Gastroesophageal sphincter (tissue), 4 donors: ENCODE measurements around the gene ARSK. TPM values are rescaled to one million over a fixed set of nuclear protein-coding genes. Genes with fewer than 3 reads are reported as not detected.

Experiments
- ATAC-seq: fragments of 150-250 bp; one replicate; pipeline ENCODE4 v1.9.1; 2016; ENCODE audit warnings: mild to moderate bottlenecking, moderate library complexity
- H3K27ac ChIP-seq, 4 donors: fragments of 200-600 bp; sonication (generic) in 3 of 4; 1 replicate in 3 of 4; 2 replicates in 1 of 4; pipeline ENCODE4 v1.5.1; 2016 to 2019
- H3K27me3 ChIP-seq: fragments of 200-600 bp; sonication (generic); one replicate; pipeline ENCODE4 v1.5.1; 2019
- H3K36me3 ChIP-seq, 2 donors: fragments of 200-600 bp; sonication (generic); one replicate each; pipeline ENCODE4 v1.5.1; 2019; ENCODE audit warnings: control low read depth in 1 of 2
- H3K4me1 ChIP-seq, 3 donors: fragments of 200-600 bp; sonication (generic); 1 replicate in 2 of 3; 2 replicates in 1 of 3; pipeline ENCODE4 v1.5.1; 2016 to 2019; ENCODE audit warnings: control low read depth in 2 of 3
- H3K4me3 ChIP-seq, 2 donors: fragments of 200-600 bp; sonication (generic); one replicate each; pipeline ENCODE4 v1.5.1; 2019; ENCODE audit warnings: mild to moderate bottlenecking in 1 of 2, moderate library complexity in 1 of 2
- H3K9me3 ChIP-seq, 3 donors: fragments of 200-600 bp; sonication (generic); one replicate each; pipeline ENCODE4 v1.5.1; 2017 to 2019; ENCODE audit warnings: control low read depth in 2 of 3
- EP300 ChIP-seq: sonication (generic); formaldehyde crosslinking; IDR thresholded peaks from one replicate; pipeline ENCODE4 v1.6.1; 2017; ENCODE audit warnings: antibody characterized with exemption, mild to moderate bottlenecking
- POLR2A ChIP-seq, 2 donors: fragments of 450-650 bp; IDR thresholded peaks; one replicate each; pipeline ENCODE4 v1.6.1; 2017; ENCODE audit warnings: antibody characterized with exemption in 2 of 2, mild to moderate bottlenecking in 2 of 2, moderate library complexity in 1 of 2
- POLR2AphosphoS5 ChIP-seq: sonication (generic); formaldehyde crosslinking; IDR thresholded peaks from one replicate; pipeline ENCODE4 v1.6.1; 2017; ENCODE audit warnings: antibody characterized with exemption
- WGBS, 2 donors: methylation state at CpG; one replicate each; pipeline ENCODE4 v1.1.5; 2018; ENCODE audit warnings: low coverage in 1 of 2; 5-methylcytosine and 5-hydroxymethylcytosine counted together
- total RNA-seq, 4 donors: library from RNA; depleted of rRNA; stranded (reverse); fragments of >200 nt; gene quantifications; one replicate each; pipeline ENCODE4 v1.1.0, GENCODE V29; 2016
- TF ChIP-seq, protein P1 (sequence below), 4 experiments: fragments of 200-600 bp in 2 of 4; fragments of 450-650 bp in 2 of 4; sonication (generic) in 1 of 4; IDR thresholded peaks; one replicate each; pipeline ENCODE4 v1.5.1; 2017 to 2019; ENCODE audit warnings: antibody characterized with exemption in 4 of 4, mild to moderate bottlenecking in 2 of 4, moderate library complexity in 2 of 4

ARSK gene
- total RNA-seq, 4 donors from 2014 or later = 7.8 to 10.9 (median 8.6) TPM

DNA sequence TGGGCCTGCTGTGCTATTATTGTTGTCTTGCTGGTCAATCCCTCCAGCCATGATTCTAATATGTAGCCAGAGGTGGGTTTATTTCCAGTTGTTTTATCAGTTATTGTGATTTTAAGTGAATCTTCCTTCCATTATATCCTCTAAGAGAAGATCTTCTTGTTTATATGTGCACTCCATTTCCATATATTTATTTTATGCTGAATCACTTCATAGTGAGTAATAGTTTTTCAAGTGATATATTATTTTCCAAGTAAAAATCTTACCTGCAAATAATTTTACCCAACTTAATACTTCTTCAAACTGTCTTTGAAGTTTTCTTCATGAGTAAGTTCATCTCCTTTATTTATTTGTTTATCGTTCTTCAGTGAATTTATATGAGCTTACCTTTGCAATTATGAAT lies 51.5 kb downstream of the ARSK start:
- Histone ChIP-seq H3K4me3 (no peak overlapping the region), H3K36me3 (peaks cover 3 to 20% of the 10 kb centered on the region in 2 donors), H3K9me3 (no peaks in the 10 kb centered on the region), H3K27me3 (no peaks in the 10 kb centered on the region), H3K27ac (no peak overlapping the region), H3K4me1 (no peaks in the 10 kb centered on the region)
- no peak for ATAC-seq
- 87 to 100% methylated on average over 1 of the region's 1 CpG for WGBS, 2 donors
- TF ChIP-seq POLR2AphosphoS5 = no peak
- TF ChIP-seq, protein P1, sequence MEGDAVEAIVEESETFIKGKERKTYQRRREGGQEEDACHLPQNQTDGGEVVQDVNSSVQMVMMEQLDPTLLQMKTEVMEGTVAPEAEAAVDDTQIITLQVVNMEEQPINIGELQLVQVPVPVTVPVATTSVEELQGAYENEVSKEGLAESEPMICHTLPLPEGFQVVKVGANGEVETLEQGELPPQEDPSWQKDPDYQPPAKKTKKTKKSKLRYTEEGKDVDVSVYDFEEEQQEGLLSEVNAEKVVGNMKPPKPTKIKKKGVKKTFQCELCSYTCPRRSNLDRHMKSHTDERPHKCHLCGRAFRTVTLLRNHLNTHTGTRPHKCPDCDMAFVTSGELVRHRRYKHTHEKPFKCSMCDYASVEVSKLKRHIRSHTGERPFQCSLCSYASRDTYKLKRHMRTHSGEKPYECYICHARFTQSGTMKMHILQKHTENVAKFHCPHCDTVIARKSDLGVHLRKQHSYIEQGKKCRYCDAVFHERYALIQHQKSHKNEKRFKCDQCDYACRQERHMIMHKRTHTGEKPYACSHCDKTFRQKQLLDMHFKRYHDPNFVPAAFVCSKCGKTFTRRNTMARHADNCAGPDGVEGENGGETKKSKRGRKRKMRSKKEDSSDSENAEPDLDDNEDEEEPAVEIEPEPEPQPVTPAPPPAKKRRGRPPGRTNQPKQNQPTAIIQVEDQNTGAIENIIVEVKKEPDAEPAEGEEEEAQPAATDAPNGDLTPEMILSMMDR (IDR thresholded peaks at IDR 0.05) = no peak
- TF ChIP-seq POLR2A (IDR thresholded peaks at IDR 0.05) = no peak
- TF ChIP-seq EP300 = no peak

DNA sequence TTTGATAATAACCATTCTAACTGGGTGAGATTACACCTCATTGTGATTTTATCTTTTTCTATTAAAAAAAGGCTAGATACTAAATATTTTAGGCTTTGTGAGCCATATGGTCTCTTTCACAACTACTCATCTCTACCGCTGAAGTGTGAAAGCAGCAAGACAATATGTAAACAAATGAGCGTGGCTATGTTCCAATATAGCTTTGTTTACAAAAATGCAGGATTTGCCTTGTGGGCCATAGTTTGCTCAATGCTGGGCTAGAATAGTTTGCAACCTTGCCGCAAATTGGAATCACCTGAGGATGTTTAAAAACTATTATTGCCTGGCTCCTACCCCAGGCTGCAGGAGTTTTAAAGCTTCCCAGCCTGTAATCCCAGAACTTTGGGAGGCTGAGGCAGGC lies 54.8 kb downstream of the ARSK start:
- Histone ChIP-seq H3K36me3 (no peaks in the 10 kb centered on the region), H3K9me3 (peaks cover 0 to 15% (median 0%) of the 10 kb centered on the region in 3 donors), H3K27ac (no peak overlapping the region), H3K4me3 (no peak overlapping the region), H3K4me1 (no peaks in the 10 kb centered on the region), H3K27me3 (no peaks in the 10 kb centered on the region)
- WGBS, 2 donors = 21 to 24% methylated on average over 2 to 3 of the region's 3 CpGs
- TF ChIP-seq, protein P1 (IDR thresholded peaks at IDR 0.05) = no peak
- no peak for TF ChIP-seq POLR2A (IDR thresholded peaks at IDR 0.05)
- ATAC-seq = no peak

DNA sequence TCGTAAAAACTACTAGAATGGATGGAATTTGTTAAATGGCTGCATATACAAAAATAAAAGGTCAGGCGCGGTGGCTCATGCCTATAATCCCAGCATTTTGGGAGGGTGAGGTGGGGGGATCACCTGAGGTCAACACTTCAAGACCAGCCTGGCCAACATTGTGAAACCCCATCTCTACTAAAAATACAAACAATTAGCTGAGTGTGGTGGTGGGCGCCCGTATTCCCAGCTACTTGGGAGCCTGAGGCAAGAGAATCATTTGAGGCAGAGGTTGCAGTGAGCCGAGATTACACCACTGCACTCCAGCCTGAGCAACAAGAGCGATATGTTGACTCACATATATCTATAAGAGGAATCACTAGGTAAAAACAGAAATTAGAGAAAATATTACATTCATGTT lies 55.6 kb downstream of the ARSK start:
- Histone ChIP-seq H3K4me1 (no peaks in the 10 kb centered on the region), H3K36me3 (no peaks in the 10 kb centered on the region), H3K27me3 (no peaks in the 10 kb centered on the region), H3K9me3 (peaks cover 0 to 15% (median 0%) of the 10 kb centered on the region in 3 donors), H3K4me3 (no peak overlapping the region), H3K27ac (no peak overlapping the region)
- 89 to 94% methylated on average over 1 to 7 of the region's 7 CpGs for WGBS, 2 donors
- TF ChIP-seq POLR2AphosphoS5 (no peak), POLR2A (IDR thresholded peaks at IDR 0.05) (no peak), EP300 (no peak)
- TF ChIP-seq, protein P1 (IDR thresholded peaks at IDR 0.05) = no peak
- no peak for ATAC-seq

DNA sequence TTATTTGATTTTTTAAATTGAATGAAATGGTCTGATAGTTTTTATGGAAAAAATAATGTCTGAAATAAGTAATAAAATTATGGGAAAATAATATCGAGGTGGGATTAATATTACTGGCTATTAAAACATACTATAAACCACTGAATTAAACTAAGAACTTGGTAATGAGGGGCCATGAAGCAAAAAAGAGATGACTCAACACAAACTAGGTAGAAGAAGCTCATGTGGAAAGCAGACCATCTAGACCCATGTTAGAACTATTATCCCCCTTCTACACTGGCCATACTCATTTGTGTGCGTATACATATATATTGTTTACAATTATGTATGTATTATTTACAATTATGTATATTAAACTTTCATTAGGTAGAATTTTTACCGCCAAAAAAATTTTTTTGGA lies 56.5 kb downstream of the ARSK start:
- H3K4me3 ChIP-seq = no peak overlapping the region
- ATAC-seq = no peak
- no peak overlapping the region for H3K27ac ChIP-seq
- H3K4me1 ChIP-seq = no peaks in the 10 kb centered on the region
- H3K27me3 ChIP-seq = no peaks in the 10 kb centered on the region
- H3K9me3 ChIP-seq = peaks cover 0 to 15% (median 0%) of the 10 kb centered on the region in 3 donors
- no peak for TF ChIP-seq POLR2AphosphoS5
- TF ChIP-seq POLR2A (IDR thresholded peaks at IDR 0.05) = no peak
- WGBS, 2 donors = 82 to 94% methylated on average over 3 of the region's 3 CpGs
- no peaks in the 10 kb centered on the region for H3K36me3 ChIP-seq

DNA sequence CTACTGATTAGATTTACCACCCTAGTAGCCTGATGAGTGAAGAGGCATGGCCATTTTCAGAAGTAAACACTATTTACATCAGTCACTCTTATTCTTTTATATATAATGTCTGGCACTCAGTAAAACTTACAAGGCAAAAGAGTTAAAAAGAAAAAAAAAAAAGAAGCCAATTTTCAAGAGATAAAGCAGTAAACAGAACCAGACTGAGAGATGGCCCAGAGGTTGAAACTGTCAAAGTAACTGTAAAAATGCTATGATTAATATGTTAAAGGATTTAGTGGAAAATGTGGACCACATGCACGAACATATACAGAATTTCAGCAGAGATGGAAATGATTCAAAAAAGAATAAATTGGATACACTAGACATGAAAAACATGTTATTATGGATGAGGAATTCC lies 58.6 kb downstream of the ARSK start:
- TF ChIP-seq POLR2AphosphoS5 = no peak
- TF ChIP-seq POLR2A (IDR thresholded peaks at IDR 0.05) = no peak
- TF ChIP-seq, protein P1 (IDR thresholded peaks at IDR 0.05) = no peak
- no peak for TF ChIP-seq EP300
- H3K4me1 ChIP-seq = no peaks in the 10 kb centered on the region
- WGBS, 2 donors = 78 to 89% methylated on average over 1 of the region's 1 CpG

More for the DNA sequence above, 58.6 kb downstream of the ARSK start:
- Histone ChIP-seq H3K36me3 (no peaks in the 10 kb centered on the region), H3K27me3 (peaks cover 3% of the 10 kb centered on the region), H3K27ac (no peak overlapping the region), H3K9me3 (peaks cover 0 to 15% (median 0%) of the 10 kb centered on the region in 3 donors), H3K4me3 (no peak overlapping the region)
- no peak for ATAC-seq
